GM12864 (cell line): ENCODE data around the gene APOC3.

Source experiments
- DNase-seq: peaks from one replicate; pipeline ENCODE4 v3.0.0-alpha.2; 2011; ENCODE audit warnings: low read depth
- H3K4me3 ChIP-seq: 2 replicates; pipeline ENCODE4 v1.5.1; 2011; ENCODE audit warnings: mild to moderate bottlenecking, low read depth, low read length, control low read depth
- CTCF ChIP-seq: IDR thresholded peaks from 2 replicates; pipeline ENCODE4 v1.5.1; 2011; ENCODE audit warnings: low read depth, mild to moderate bottlenecking, moderate library complexity, low read length, control low read depth, inconsistent platforms; ENCODE audit errors: missing control alignments

Gene APOC3

GRCh38 chr11:116859175-116859574 is 29.5 kb downstream of the APOC3 start:
- DNase-seq: no peak
- no peak for TF ChIP-seq CTCF
- H3K4me3 ChIP-seq: no peak overlapping the region

GRCh38 chr11:116860303-116860702 is 30.6 kb downstream of the APOC3 start:
- no peak for TF ChIP-seq CTCF
- no peak for DNase-seq
- H3K4me3 ChIP-seq: no peak overlapping the region

- no peak for TF ChIP-seq CTCF
- no peak overlapping the region for H3K4me3 ChIP-seq
- DNase-seq: no peak
Observed at GRCh38 chr11:116861539-116861938, 31.8 kb downstream of the APOC3 start.

- no peak overlapping the region for H3K4me3 ChIP-seq
- TF ChIP-seq CTCF: no peak
- no peak for DNase-seq
Observed at GRCh38 chr11:116862185-116862584, 32.5 kb downstream of the APOC3 start.

- no peak for TF ChIP-seq CTCF
- H3K4me3 ChIP-seq: no peak overlapping the region
- no peak for DNase-seq
Observed at GRCh38 chr11:116862951-116863350, 33.2 kb downstream of the APOC3 start.

- no peak for TF ChIP-seq CTCF
- no peak for DNase-seq
- H3K4me3 ChIP-seq: no peak overlapping the region
Observed at GRCh38 chr11:116864531-116864930, 34.8 kb downstream of the APOC3 start.

GRCh38 chr11:116865696-116866095 is 36.0 kb downstream of the APOC3 start:
- no peak for DNase-seq
- H3K4me3 ChIP-seq: no peak overlapping the region
- TF ChIP-seq CTCF: no peak
